ENCODE measurements around the gene CHMP3.

- peak; percentile 22; the same call in 1 of the 2 replicates for TF ChIP-seq CTCF (conservative IDR thresholded peaks at IDR 0.05; ENCODE audit: low read length)
- no peak for TF ChIP-seq EZH2phosphoT487 (IDR thresholded peaks at IDR 0.05; ENCODE audit: borderline replicate concordance, low read depth, low read length)
These were observed 76.2 kb downstream of the CHMP3 start for GRCh38 chr2:86487062-86487461.

Measured in OCI-LY7 (cell line).